T-helper 17 cell (primary cell): ENCODE measurements around the gene DNASE1. TPM values are rescaled to one million over a fixed set of nuclear protein-coding genes. Genes with fewer than 3 reads are reported as not detected.

Source experiments
- ATAC-seq: fragments of 150-1000 bp; cut with Tn5 transposase; 2 replicates; pipeline ENCODE4 v1.10.0; 2021; ENCODE audit warnings: mild to moderate bottlenecking, moderate library complexity
- DNase-seq, 3 donors: peaks; one replicate each; pipeline versions ENCODE4 v3.0.0 to v3.0.0-alpha.2; 2020 to 2021
- H3K9me3 ChIP-seq: one replicate; pipeline ENCODE4 v1.7.0; 2013; ENCODE audit warnings: low read length, mild to moderate bottlenecking; ENCODE audit not compliant: control insufficient read depth, poor library complexity, severe bottlenecking
- H3K27ac Mint-ChIP-seq: one replicate; pipeline ENCODE4 v1.8.0; 2022; ENCODE audit warnings: mild to moderate bottlenecking, moderate library complexity, mixed read lengths
- H3K27me3 Mint-ChIP-seq: one replicate; pipeline ENCODE4 v1.8.0; 2022; ENCODE audit warnings: mixed read lengths
- H3K36me3 Mint-ChIP-seq: one replicate; pipeline ENCODE4 v1.8.0; 2022; ENCODE audit warnings: low read depth, mixed read lengths
- H3K4me1 Mint-ChIP-seq: one replicate; pipeline ENCODE4 v1.8.0; 2022; ENCODE audit warnings: mild to moderate bottlenecking, mixed read lengths
- H3K4me3 Mint-ChIP-seq: one replicate; pipeline ENCODE4 v1.8.0; 2022; ENCODE audit warnings: mild to moderate bottlenecking, moderate library complexity, mixed read lengths
- total RNA-seq, 4 donors: library from RNA in 2 of 4; stranded (reverse) in 2 of 4; gene quantifications; one replicate each; pipeline ENCODE4 v1.2.3 and lab custom pipeline; 2022 to 2026

The DNASE1 gene
- total RNA-seq, 2 donors from 2014 or later = 19.6 to 21.5 TPM

- no peaks in the 10 kb centered on the region for H3K27me3 Mint-ChIP-seq
- peak overlapping the region; percentile 14 for H3K27ac Mint-ChIP-seq
- no peak for ATAC-seq
- H3K9me3 ChIP-seq = no peaks in the 10 kb centered on the region
- H3K4me1 Mint-ChIP-seq = peaks cover 11% of the 10 kb centered on the region
- H3K36me3 Mint-ChIP-seq = peaks cover 5% of the 10 kb centered on the region
- H3K4me3 Mint-ChIP-seq = no peak overlapping the region
- no peak for DNase-seq
These were observed 32.5 kb downstream of the DNASE1 start for GRCh38 chr16:3687021-3687420.

- H3K9me3 ChIP-seq = no peaks in the 10 kb centered on the region
- peaks cover 11% of the 10 kb centered on the region for H3K4me1 Mint-ChIP-seq
- no peaks in the 10 kb centered on the region for H3K27me3 Mint-ChIP-seq
- no peak overlapping the region for H3K27ac Mint-ChIP-seq
- DNase-seq (no peak), ATAC-seq (no peak)
- H3K4me3 Mint-ChIP-seq = no peak overlapping the region
- H3K36me3 Mint-ChIP-seq = peaks cover 5% of the 10 kb centered on the region
These were observed 33.3 kb downstream of the DNASE1 start for GRCh38 chr16:3687792-3688191.

- no peaks in the 10 kb centered on the region for H3K9me3 ChIP-seq
- ATAC-seq = no peak
- no peak for DNase-seq
- peaks cover 5% of the 10 kb centered on the region for H3K36me3 Mint-ChIP-seq
- H3K4me3 Mint-ChIP-seq = no peak overlapping the region
- peaks cover 13% of the 10 kb centered on the region for H3K4me1 Mint-ChIP-seq
- no peak overlapping the region for H3K27ac Mint-ChIP-seq
- no peaks in the 10 kb centered on the region for H3K27me3 Mint-ChIP-seq
These were observed 35.2 kb downstream of the DNASE1 start for GRCh38 chr16:3689731-3690130.

GRCh38 chr16:3690470-3690928, 36.0 kb downstream of the DNASE1 start:
- peak overlapping the region; percentile 34 for H3K27ac Mint-ChIP-seq
- no peaks in the 10 kb centered on the region for H3K27me3 Mint-ChIP-seq
- peaks cover 16% of the 10 kb centered on the region for H3K4me1 Mint-ChIP-seq
- no peaks in the 10 kb centered on the region for H3K9me3 ChIP-seq
- peaks cover 5% of the 10 kb centered on the region for H3K36me3 Mint-ChIP-seq
- DNase-seq = peak; percentile 62 to 77 (median 66)
- ATAC-seq = peak; percentile 99
- H3K4me3 Mint-ChIP-seq = no peak overlapping the region

- ATAC-seq (no peak), DNase-seq (no peak)
- no peaks in the 10 kb centered on the region for H3K27me3 Mint-ChIP-seq
- peaks cover 5% of the 10 kb centered on the region for H3K36me3 Mint-ChIP-seq
- no peak overlapping the region for H3K4me3 Mint-ChIP-seq
- H3K4me1 Mint-ChIP-seq = peaks cover 16% of the 10 kb centered on the region
- H3K27ac Mint-ChIP-seq = peak overlapping the region; percentile 34
- no peaks in the 10 kb centered on the region for H3K9me3 ChIP-seq
These were observed 36.7 kb downstream of the DNASE1 start for GRCh38 chr16:3690980-3691720.

- no peak for DNase-seq
- Mint-ChIP-seq H3K4me3 (no peak overlapping the region), H3K36me3 (peaks cover 5% of the 10 kb centered on the region), H3K4me1 (peaks cover 16% of the 10 kb centered on the region), H3K27me3 (no peaks in the 10 kb centered on the region), H3K27ac (no peak overlapping the region)
- no peaks in the 10 kb centered on the region for H3K9me3 ChIP-seq
- ATAC-seq = no peak
These were observed 37.3 kb downstream of the DNASE1 start for GRCh38 chr16:3691761-3692160.

- H3K27ac Mint-ChIP-seq = no peak overlapping the region
- no peaks in the 10 kb centered on the region for H3K36me3 Mint-ChIP-seq
- no peak for ATAC-seq
- H3K4me3 Mint-ChIP-seq = no peak overlapping the region
- H3K27me3 Mint-ChIP-seq = no peaks in the 10 kb centered on the region
- no peak for DNase-seq
- H3K4me1 Mint-ChIP-seq = peaks cover 15% of the 10 kb centered on the region
- H3K9me3 ChIP-seq = no peaks in the 10 kb centered on the region
These were observed 39.6 kb downstream of the DNASE1 start for GRCh38 chr16:3694051-3694450.

- no peaks in the 10 kb centered on the region for H3K36me3 Mint-ChIP-seq
- H3K27ac Mint-ChIP-seq = peak overlapping the region; percentile 9
- DNase-seq = no peak
- no peak overlapping the region for H3K4me3 Mint-ChIP-seq
- no peaks in the 10 kb centered on the region for H3K27me3 Mint-ChIP-seq
- peaks cover 9% of the 10 kb centered on the region for H3K4me1 Mint-ChIP-seq
- no peak for ATAC-seq
- H3K9me3 ChIP-seq = no peaks in the 10 kb centered on the region
These were observed 41.3 kb downstream of the DNASE1 start for GRCh38 chr16:3695610-3696369.

GRCh38 chr16:3696425-3697218, 42.1 kb downstream of the DNASE1 start:
- Mint-ChIP-seq H3K27ac (no peak overlapping the region), H3K27me3 (no peaks in the 10 kb centered on the region), H3K4me1 (peaks cover 8% of the 10 kb centered on the region), H3K36me3 (no peaks in the 10 kb centered on the region), H3K4me3 (no peak overlapping the region)
- no peak for ATAC-seq
- H3K9me3 ChIP-seq = no peaks in the 10 kb centered on the region
- DNase-seq = no peak

GRCh38 chr16:3698941-3699340, 44.5 kb downstream of the DNASE1 start:
- H3K4me1 Mint-ChIP-seq = peaks cover 8% of the 10 kb centered on the region
- H3K9me3 ChIP-seq = no peaks in the 10 kb centered on the region
- H3K27ac Mint-ChIP-seq = no peak overlapping the region
- DNase-seq (no peak), ATAC-seq (no peak)
- no peaks in the 10 kb centered on the region for H3K27me3 Mint-ChIP-seq
- no peaks in the 10 kb centered on the region for H3K36me3 Mint-ChIP-seq
- no peak overlapping the region for H3K4me3 Mint-ChIP-seq

- Mint-ChIP-seq H3K4me3 (no peak overlapping the region), H3K27me3 (no peaks in the 10 kb centered on the region), H3K36me3 (no peaks in the 10 kb centered on the region), H3K27ac (no peak overlapping the region), H3K4me1 (peaks cover 5% of the 10 kb centered on the region)
- no peaks in the 10 kb centered on the region for H3K9me3 ChIP-seq
- no peak for DNase-seq
- no peak for ATAC-seq
These were observed 47.0 kb downstream of the DNASE1 start for GRCh38 chr16:3701531-3701930.

- no peaks in the 10 kb centered on the region for H3K36me3 Mint-ChIP-seq
- peaks cover 5% of the 10 kb centered on the region for H3K4me1 Mint-ChIP-seq
- ATAC-seq (no peak), DNase-seq (no peak)
- peak overlapping the region; percentile 6 for H3K27ac Mint-ChIP-seq
- no peaks in the 10 kb centered on the region for H3K27me3 Mint-ChIP-seq
- H3K4me3 Mint-ChIP-seq = no peak overlapping the region
- no peaks in the 10 kb centered on the region for H3K9me3 ChIP-seq
These were observed 47.6 kb downstream of the DNASE1 start for GRCh38 chr16:3702082-3702481.
